GM19452 (cell line): ENCODE data around the gene PCDHB6.
"Not testable (repeated sequence)": the region's sequence is repeated elsewhere in the genome, so short reads cannot be mapped to it uniquely, and the experiment has no call there.

Experiments used
- ATAC-seq: cut with Tn5 transposase; IDR thresholded peaks from one replicate; pipeline ENCODE4 v1.9.1; 2021; ENCODE audit not compliant: unreplicated experiment

Gene PCDHB6

GRCh38 chr5:141201646-141202045 lies 51.8 kb downstream of the PCDHB6 start:
- not testable (repeated sequence) for ATAC-seq
